HG03520 (cell line): ENCODE results near the gene ATG5.

ENCODE experiments used
- ATAC-seq: cut with Tn5 transposase; IDR thresholded peaks from one replicate; pipeline ENCODE4 v1.9.1; 2021; ENCODE audit warnings: mild to moderate bottlenecking, moderate library complexity; ENCODE audit not compliant: unreplicated experiment

Gene ATG5

DNA sequence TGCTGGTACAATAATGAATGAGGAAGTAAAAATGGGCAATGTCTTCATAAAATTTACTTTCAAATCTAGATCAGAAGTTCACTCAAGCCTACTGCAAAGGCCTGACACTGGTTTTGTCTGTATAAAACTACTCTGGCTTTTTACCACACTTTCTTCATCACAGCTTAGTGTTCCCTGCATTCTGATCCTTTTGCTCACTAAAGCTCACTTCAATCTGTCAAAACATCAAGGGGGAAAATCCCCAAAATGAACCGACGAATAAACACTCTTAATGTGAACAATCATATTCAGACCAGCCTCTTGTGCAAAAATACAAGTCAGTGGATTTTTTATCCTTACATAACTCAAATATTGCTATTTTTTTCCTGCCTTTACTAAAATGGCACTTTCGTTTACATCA, 140.9 kb downstream of the ATG5 start:
- ATAC-seq = no peak

- ATAC-seq = no peak
Measured at GRCh38 chr6:106183430-106183829, 142.1 kb downstream of the ATG5 start.

DNA sequence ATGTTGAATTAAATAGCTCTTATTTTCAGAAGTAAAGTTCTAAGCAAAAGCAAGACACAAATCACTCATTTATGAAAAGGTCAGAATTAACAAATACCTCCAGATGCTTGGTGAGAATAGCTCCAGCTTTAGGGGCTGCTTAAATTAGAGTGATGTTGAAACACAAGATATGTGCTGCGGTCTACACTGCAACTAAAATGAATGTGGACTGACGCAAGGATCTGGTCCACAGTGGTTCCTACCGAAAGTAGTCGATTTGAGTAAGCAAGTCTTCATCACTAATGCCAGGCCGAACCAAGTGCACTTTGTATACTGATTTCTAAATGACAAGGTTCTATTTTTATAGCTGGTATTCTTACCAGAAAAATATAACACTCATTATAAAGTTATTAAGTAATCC, 143.1 kb downstream of the ATG5 start:
- ATAC-seq = peak; percentile 91

DNA sequence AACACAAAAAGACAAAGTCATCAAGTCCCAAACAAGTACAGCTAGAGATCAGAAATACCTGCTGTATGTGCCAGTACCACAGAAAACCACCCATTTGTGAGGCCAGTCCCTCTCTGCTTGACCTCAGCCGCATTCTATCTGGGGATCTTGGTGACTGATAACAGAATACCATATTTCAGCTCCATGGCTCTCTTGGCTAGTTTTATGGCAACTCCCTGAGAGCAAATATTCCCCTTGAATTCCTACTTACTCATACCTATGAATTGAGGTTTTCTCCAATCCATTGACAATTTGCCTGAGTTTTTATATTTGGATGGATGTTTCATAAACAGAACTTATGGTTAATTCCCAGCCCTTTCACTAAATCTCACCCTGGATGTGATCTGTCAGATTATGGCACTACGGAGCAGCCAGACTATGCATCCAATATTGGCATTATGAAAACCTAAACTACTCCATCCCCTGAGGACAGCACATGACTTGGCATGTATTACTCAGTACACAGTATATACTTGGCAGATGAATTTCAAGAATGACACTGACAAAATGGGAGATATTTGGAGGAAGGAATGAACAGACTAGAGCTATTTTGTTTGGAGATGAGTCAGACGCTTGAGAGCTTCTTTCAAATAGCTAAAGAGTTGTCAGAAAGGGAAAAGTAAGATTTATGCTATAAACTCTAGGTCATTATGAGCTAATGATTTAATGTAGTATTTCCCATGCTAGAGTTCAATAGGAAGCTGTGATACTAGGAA, 143.7 kb downstream of the ATG5 start:
- peak; percentile 37 for ATAC-seq

DNA sequence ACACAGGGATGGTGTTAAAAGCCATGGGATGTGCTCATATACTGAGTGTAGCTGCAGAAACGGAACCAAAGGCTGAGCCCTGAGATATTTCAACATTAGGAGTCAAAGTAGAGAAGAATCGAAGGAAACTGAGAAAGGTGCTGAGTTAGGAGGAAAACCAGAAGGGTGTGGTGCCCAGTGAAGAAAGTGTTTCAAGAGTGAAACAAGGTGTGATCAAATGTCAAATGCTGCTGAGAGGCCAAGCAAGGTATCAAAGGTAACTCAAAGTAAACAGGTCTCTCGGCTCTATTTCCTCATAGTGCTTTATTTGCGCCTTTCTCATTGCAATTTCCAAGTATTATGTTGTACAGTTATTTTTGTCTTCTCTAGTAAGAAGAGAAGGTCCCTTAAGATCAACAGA, 145.4 kb downstream of the ATG5 start:
- no peak for ATAC-seq

DNA sequence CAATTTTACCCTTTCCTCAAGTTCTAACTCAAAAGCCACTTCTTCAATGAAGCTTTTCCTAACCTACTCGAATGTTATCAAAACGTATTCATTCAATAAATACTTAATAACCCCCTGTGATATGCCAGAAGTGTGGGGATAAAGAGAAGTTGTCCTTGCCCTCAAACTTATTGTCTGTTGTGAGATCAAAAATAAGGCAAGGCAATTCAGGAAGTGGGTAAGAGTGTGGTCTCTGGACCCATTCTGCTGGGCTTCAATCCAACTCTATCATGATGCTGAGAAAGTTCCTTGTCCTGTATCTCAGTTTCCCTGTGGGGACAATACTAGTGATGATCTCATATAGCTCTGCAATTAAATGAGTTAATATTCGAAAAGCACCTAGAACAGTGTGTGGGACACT, 146.7 kb downstream of the ATG5 start:
- no peak for ATAC-seq

DNA sequence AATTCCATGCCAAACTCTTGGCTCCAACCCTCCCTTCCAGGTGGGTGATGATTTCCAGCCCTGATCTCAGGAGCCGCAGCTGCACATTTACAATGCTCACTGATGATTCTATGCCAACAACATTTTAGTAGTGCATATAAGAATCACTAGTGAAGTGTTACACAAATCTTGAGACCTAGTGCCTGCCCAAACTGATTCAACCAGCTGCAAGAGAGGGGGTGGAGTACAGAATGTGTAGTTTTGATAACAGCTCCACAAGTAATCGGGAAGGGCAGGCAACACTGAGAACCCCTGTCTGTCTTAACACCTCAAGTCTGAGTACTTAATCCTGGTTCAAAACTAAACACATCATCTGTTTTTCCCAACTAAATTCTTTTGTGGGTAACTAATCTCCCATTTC, 147.8 kb downstream of the ATG5 start:
- no peak for ATAC-seq

DNA sequence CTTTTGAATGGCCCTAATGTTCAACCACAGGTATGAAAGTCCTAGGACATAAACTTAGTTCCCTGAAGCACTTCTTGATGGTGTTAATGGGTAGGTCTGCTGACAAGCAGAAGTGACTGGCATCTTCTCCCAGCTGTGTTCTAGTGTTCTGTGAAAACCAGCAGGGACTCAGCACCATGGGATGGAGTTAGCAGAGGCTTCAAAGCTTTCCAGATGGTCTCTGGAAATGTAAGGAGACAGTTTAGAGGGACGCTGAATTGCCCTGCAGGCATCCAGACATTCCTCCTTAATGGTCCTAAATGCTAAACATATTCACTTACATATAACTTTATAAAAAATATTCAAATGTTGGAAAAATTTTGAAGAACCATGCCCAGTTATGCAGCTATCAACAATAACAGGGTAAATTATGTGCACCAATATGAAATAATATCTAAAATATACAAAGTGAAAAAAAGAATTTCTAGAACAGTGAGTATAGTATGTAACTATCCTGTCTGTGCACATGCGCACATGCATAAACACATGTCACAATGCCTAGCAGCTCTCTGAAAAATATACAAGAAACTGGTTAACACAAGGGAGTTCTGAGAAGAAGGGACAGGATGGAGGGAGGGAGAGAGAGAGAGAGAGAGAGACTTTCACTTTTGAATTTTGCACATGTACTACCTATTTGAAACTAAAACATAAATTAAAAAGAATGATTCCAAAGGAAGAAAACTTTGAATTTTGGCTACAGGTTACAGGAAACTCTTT, 152.3 kb downstream of the ATG5 start:
- no peak for ATAC-seq

DNA sequence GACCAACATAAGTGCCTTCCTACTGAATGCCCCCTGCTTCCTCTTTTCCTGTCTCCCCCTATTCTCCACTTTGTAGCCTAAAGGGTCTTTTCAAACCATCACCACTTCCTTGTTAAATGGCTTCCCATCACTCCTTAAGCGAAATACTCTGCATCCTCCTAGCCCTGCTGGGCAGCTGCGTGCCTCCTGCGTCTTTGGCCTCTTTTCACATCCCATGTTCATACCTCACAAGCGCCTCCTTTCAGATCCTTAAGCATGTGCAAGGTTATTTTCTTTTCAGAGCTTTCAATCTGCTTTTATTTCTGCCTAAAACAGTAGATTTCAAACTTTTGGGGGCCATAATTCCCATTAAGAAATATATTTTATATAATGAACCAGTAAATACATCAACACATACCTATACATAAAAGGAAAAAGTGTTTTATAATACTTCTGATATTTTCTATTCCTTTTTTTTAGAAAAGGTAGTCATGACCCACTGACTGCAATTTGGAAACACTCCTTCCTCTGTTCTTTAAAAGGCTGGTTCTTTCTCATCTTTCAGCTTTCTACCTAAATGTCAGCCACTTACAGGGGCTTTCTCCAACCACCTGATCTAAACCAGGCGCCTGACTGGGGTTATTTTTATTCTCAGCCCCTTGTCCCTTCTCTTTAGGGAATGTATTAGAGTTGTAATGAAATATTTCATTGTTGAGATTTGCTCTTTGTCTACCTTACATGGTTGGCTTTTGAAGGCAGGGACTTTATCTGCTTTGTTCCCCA, 155.3 kb downstream of the ATG5 start:
- ATAC-seq = no peak

DNA sequence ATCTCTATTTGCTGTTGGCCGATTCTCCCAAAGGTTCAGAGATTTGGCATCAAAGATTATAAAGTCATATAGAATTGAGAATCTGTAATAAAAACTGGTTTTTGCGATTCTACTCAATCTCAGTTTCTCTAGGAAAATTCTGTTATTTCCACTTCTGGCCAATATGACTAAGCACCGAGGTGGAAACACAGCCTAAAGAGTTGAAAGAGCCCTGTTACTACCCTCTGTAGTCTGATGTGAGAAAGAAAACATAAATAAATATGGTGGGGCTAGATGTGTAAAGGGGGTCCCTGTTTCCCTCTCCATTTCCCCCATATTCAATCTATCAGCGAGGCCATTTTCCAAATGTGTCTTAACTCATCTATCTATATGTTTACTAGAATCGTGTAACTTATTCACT, 156.0 kb downstream of the ATG5 start:
- ATAC-seq = no peak

- no peak for ATAC-seq
Measured at GRCh38 chr6:106168097-106168888, 157.3 kb downstream of the ATG5 start.

GRCh38 chr6:106167096-106167814, 158.3 kb downstream of the ATG5 start:
- ATAC-seq = peak; percentile 49

DNA sequence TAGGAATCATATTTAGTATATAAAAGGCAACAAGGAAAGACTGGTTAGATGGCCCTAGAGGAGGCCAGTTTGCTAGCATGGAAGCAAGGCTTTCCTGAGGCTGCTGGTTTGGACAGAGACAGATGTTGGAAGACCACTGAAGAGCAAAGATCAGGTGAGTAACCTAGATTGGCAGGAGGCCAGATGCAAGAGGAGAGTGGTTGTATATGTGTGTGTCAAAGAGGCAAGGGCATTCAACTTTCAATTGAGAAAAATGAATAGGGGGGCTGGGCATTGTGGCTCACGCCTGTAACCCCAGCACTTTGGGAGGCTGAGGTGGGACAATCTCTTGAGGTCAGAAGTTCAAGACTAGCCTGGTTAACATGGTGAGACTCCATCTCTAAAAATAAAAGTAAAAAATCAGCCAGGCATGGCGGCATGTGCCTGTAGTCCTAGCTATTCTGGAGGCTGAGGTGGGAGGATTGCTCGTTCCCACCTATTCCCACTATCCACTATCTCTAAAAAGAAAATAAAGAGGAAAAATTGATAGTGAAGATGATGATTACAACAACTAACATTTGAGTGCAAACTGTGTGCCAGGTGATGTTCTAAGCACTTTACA, 159.6 kb downstream of the ATG5 start:
- ATAC-seq = no peak

DNA sequence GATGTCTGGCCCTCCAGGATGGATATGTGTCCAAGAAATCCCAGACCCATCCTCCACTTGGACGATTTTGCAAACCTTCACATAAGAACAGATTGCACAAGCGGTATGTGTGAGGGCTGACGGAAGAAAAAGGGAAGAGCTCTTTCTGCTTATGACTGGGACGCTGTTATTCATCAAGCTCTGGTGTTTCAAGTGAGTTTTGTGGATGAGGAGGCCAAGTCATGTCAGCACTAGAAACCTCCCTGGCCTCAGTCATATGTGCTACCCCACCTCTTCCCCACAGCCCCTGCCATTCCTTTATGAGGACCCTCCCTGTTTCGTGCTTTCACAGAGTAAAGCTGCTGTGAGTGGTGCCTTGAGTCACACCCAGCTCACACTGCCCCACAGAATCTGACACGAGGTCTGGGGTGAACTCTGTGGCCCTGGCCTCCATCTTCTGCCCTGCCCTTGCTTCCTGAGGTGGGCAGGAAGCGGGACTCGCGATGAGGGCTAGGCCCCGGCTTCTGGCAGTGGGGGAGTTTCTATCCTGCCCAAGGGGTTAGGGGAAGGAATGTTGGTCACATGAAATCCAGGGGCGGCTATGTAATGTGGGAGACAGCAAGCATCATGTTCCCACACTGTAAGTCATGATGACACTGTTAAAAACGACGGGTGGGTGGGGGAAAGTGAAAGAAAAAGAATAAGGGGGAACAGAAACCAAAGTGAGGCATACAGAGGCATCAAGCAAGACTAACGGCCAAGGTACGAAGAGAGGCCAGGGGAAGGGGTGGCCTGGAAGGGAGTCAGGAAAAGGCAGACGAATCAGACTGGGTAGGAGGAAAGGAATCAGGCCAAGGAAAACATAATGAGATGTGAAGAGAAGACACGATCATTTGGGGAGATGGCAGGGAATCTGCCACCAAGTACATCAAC, 161.3 kb downstream of the ATG5 start:
- peak; percentile 41 for ATAC-seq

- no peak for ATAC-seq
Measured at GRCh38 chr6:106163446-106163965, 162.1 kb downstream of the ATG5 start.

GRCh38 chr6:106162921-106163320, 162.6 kb downstream of the ATG5 start:
- ATAC-seq = no peak

- ATAC-seq = no peak
Measured at GRCh38 chr6:106161893-106162292, 163.7 kb downstream of the ATG5 start.

GRCh38 chr6:106161311-106161874, 164.2 kb downstream of the ATG5 start:
- ATAC-seq = no peak
